WTC11 (cell line): ENCODE results near the gene HCRT.

Experiments used
- AFF4 ChIP-seq: sonication (generic); formaldehyde crosslinking; IDR thresholded peaks from 2 replicates; pipeline ENCODE4 v1.8.1; 2023; ENCODE audit warnings: mild to moderate bottlenecking, missing genetic modification reagents, borderline replicate concordance
- CREB1 ChIP-seq: sonication (generic); formaldehyde crosslinking; IDR thresholded peaks from 2 replicates; pipeline ENCODE4 v1.8.0; 2023; ENCODE audit warnings: mild to moderate bottlenecking, missing genetic modification reagents
- JUN ChIP-seq: sonication (generic); formaldehyde crosslinking; IDR thresholded peaks from 2 replicates; pipeline ENCODE4 v1.8.0; 2023; ENCODE audit warnings: mild to moderate bottlenecking, missing genetic modification reagents
- MAX ChIP-seq: sonication (generic); formaldehyde crosslinking; IDR thresholded peaks from 2 replicates; pipeline ENCODE4 v1.8.0; 2022; ENCODE audit warnings: mild to moderate bottlenecking, missing genetic modification reagents
- TCF7 ChIP-seq: sonication (generic); formaldehyde crosslinking; IDR thresholded peaks from 2 replicates; pipeline ENCODE4 v1.8.0; 2022; ENCODE audit warnings: mild to moderate bottlenecking, low read depth, missing genetic modification reagents, moderate library complexity
- ZNF671 ChIP-seq: fragments of 250-450 bp; sonication (Bioruptor Pico); IDR thresholded peaks from 2 replicates; pipeline ENCODE4 v1.8.0; 2021; ENCODE audit warnings: mild to moderate bottlenecking
- TF ChIP-seq, protein P1 (sequence below): sonication (generic); formaldehyde crosslinking; IDR thresholded peaks from 2 replicates; pipeline ENCODE4 v1.8.1; 2023; ENCODE audit warnings: mild to moderate bottlenecking, missing genetic modification reagents
- TF ChIP-seq, protein P2 (sequence below): fragments of 200-600 bp; IDR thresholded peaks from 2 replicates; pipeline ENCODE4 v1.8.0; 2022; ENCODE audit warnings: antibody characterized with exemption
- TF ChIP-seq, protein P3 (sequence below): sonication (generic); formaldehyde crosslinking; conservative IDR thresholded peaks from 2 replicates; pipeline ENCODE4 v1.8.1; 2023; ENCODE audit warnings: mild to moderate bottlenecking, low read depth, missing genetic modification reagents, moderate library complexity

DNA sequence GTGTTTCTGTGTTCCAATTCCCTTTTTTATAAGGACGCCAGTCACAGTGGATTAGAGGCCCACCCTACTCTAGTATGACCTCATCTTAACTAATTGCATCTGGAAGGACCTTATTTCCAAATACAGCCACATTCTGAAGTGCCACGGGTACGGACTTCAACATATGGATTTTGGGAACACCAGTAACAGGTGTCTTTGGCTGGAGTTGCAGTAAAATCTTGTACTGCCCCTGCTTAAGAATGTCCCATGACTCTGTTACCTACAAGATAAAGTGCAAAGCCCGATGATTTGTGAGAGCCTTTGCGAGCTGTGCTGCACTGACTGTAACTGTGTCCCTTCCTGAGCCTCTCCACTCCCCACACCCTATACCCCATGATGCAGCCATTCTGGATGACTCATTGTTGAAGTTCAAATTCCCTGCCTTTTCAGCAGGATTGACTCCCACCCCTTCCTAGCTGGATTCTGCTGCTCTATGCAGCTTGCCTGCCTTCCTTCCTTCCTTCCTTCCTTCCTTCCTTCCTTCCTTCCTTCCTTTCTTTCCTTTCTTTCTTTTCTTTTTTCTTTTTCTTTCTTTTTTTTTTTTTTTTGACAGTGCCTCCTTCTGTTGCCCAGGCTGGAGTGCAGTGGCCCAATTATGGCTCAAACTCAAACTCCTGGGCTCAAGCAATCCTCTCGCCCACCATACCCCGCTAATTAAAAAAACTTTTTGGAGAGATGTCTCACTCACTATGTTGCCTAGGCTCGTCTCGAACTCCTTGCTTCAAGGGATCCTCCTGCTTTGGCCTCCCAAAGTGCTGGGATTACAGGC is 2.1 kb downstream of the HCRT start:
- TF ChIP-seq, protein P1, sequence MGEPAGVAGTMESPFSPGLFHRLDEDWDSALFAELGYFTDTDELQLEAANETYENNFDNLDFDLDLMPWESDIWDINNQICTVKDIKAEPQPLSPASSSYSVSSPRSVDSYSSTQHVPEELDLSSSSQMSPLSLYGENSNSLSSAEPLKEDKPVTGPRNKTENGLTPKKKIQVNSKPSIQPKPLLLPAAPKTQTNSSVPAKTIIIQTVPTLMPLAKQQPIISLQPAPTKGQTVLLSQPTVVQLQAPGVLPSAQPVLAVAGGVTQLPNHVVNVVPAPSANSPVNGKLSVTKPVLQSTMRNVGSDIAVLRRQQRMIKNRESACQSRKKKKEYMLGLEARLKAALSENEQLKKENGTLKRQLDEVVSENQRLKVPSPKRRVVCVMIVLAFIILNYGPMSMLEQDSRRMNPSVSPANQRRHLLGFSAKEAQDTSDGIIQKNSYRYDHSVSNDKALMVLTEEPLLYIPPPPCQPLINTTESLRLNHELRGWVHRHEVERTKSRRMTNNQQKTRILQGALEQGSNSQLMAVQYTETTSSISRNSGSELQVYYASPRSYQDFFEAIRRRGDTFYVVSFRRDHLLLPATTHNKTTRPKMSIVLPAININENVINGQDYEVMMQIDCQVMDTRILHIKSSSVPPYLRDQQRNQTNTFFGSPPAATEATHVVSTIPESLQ (CRISPR knock-in tag), result no peak
- TF ChIP-seq CREB1, result no peak
- TF ChIP-seq, protein P2, sequence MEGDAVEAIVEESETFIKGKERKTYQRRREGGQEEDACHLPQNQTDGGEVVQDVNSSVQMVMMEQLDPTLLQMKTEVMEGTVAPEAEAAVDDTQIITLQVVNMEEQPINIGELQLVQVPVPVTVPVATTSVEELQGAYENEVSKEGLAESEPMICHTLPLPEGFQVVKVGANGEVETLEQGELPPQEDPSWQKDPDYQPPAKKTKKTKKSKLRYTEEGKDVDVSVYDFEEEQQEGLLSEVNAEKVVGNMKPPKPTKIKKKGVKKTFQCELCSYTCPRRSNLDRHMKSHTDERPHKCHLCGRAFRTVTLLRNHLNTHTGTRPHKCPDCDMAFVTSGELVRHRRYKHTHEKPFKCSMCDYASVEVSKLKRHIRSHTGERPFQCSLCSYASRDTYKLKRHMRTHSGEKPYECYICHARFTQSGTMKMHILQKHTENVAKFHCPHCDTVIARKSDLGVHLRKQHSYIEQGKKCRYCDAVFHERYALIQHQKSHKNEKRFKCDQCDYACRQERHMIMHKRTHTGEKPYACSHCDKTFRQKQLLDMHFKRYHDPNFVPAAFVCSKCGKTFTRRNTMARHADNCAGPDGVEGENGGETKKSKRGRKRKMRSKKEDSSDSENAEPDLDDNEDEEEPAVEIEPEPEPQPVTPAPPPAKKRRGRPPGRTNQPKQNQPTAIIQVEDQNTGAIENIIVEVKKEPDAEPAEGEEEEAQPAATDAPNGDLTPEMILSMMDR, result no peak
- no peak for TF ChIP-seq TCF7
- TF ChIP-seq MAX (CRISPR knock-in tag), result no peak
- TF ChIP-seq JUN (CRISPR knock-in tag), result no peak
- TF ChIP-seq, protein P3, sequence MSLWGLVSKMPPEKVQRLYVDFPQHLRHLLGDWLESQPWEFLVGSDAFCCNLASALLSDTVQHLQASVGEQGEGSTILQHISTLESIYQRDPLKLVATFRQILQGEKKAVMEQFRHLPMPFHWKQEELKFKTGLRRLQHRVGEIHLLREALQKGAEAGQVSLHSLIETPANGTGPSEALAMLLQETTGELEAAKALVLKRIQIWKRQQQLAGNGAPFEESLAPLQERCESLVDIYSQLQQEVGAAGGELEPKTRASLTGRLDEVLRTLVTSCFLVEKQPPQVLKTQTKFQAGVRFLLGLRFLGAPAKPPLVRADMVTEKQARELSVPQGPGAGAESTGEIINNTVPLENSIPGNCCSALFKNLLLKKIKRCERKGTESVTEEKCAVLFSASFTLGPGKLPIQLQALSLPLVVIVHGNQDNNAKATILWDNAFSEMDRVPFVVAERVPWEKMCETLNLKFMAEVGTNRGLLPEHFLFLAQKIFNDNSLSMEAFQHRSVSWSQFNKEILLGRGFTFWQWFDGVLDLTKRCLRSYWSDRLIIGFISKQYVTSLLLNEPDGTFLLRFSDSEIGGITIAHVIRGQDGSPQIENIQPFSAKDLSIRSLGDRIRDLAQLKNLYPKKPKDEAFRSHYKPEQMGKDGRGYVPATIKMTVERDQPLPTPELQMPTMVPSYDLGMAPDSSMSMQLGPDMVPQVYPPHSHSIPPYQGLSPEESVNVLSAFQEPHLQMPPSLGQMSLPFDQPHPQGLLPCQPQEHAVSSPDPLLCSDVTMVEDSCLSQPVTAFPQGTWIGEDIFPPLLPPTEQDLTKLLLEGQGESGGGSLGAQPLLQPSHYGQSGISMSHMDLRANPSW, result no peak
- no peak for TF ChIP-seq ZNF671 (CRISPR knock-in tag)
- TF ChIP-seq AFF4 (CRISPR knock-in tag), result no peak
